Activated effector memory CD4-positive, alpha-beta T cell treated with anti-CD3 and anti-CD28 coated beads, Interleukin-2, amount 50 U/mL, for 16 hours (primary cell): ENCODE data around the gene KLK5.
"Not testable (repeated sequence)": the region's sequence is repeated elsewhere in the genome, so short reads cannot be mapped to it uniquely, and the experiment has no call there.

ENCODE experiments used
- DNase-seq: peaks from one replicate; pipeline ENCODE4 v3.0.0-alpha.2; 2020

KLK5 gene

DNA sequence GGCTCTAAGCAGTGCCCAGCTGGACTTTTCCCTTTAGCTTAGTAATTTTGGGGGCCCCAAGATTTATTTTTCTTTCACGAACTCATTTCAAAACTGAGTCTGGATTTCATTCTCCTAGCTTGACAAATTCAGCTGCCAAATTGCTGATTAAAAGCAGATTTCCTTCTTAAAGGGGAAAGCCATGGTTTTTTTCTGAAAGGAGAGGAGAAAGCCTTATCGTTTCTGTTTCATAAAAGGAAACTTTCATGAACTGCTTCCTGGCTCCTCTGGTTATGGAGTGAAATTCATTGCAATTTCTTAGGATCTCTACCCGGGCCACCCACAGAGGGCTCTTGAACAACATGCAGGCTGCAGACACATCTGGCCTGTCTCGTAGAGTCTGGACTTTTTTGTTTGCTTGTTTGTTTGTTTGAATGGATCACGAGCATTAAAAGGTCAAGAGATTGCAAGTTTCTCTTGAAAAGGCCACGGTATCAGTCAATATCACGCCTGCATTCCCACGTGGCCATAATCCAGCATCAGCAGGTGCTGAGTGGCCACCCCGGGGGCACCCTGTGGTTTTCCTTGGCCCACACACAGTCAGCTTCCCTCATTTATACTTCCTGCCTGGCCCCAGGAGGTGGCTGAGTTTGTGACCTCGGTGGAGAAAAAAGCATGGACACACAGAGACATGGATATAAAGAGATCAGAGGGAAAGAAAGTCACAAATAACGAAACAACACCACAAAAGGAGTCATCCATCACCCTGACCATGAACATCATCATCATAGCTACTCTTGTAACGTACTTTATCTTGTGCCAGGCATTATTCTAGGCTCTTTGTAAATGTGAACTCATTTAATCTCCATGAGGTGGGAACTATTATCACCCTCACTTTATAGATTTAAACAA, 31.2 kb downstream of the KLK5 start:
- no peak for DNase-seq

DNA sequence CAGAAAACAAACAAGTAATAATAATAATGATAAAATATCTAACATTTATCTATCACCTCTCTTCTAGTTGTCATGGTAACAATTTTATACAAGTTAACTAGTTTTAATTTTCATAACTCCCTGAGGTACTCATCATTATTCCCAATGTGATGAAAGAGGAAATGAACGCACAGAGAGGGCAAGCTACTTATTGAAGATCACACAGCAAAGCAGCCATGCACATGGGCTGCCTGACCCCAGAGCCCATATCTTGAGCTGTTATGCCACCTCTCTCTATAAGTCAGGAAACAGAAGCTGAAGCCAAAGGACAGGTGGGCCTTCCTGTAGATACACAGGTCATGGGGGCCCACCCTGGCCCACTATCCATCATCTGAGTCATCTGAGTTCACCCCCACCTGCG, 36.8 kb downstream of the KLK5 start:
- DNase-seq = no peak

DNA sequence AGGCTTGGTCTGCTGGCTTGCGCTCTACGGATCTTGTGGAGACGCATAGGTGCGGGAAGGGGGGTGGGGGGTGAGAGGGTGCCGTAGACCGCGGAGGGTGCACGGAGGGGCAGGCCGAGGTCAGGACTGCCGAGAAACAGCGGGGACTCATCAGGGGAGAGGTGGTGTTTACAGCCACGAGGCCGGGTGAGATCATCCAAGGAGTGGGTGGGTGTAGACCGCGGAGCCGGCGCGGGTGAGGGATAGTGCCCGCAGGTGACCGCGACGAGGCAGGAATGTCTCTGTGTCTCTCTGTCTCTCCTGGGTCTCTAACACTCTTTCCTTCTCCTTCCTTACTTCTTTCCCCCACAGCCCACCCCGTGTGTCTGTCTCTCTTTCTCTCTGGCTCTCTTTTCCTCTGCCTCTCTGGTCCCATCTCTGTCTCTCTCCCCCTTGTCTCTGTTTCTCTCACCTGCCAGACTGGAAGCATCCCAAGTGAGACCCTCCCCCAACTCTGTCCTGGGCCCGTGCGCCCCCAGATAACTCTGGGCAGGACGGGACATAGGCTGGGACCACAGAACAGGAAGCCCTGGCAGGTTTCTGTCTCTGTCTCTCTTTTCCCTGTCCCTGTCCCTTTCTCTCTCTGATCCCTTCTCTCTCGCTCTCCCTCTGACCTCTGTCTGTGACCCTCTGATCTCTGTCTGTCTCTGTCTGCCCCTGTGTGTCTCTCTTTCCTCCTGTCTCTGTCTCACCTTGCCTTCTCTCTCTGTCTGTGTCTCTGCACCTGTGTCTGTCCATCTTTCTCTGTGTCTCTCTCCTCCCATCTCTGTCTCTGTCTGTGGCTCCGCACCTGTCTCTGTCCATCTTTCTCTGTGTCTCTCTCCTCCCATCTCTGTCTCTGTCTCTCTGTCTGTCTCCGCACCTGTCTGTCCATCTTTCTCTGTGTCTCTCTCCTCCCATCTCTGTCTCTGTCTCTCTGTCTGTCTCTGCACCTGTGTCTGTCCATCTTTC, 39.8 kb downstream of the KLK5 start:
- DNase-seq = no peak

DNA sequence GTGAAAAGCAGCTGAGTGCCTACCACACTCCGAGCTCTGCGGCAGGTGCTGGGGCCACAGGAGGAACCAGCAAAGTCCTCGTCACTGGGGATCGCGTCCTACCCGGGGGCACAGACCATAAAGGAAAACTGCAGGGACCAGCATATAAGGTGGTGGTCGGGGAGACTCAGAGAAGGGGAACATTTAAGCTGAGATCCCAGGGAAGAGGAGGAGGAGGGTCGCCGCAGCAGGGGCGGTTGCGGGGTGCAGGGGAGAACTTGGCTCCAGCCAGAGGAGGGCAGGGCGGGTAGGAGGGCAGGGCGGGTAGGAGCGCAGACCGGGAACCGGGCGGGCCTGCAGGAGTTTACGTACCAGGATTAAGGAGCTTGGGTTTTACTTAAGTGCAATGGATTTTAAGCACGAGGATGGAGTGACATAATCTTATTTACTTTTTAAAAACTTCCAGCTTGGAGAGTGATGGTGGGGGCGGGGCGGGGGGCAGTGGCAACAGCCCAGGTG, 40.7 kb downstream of the KLK5 start:
- no peak for DNase-seq

DNA sequence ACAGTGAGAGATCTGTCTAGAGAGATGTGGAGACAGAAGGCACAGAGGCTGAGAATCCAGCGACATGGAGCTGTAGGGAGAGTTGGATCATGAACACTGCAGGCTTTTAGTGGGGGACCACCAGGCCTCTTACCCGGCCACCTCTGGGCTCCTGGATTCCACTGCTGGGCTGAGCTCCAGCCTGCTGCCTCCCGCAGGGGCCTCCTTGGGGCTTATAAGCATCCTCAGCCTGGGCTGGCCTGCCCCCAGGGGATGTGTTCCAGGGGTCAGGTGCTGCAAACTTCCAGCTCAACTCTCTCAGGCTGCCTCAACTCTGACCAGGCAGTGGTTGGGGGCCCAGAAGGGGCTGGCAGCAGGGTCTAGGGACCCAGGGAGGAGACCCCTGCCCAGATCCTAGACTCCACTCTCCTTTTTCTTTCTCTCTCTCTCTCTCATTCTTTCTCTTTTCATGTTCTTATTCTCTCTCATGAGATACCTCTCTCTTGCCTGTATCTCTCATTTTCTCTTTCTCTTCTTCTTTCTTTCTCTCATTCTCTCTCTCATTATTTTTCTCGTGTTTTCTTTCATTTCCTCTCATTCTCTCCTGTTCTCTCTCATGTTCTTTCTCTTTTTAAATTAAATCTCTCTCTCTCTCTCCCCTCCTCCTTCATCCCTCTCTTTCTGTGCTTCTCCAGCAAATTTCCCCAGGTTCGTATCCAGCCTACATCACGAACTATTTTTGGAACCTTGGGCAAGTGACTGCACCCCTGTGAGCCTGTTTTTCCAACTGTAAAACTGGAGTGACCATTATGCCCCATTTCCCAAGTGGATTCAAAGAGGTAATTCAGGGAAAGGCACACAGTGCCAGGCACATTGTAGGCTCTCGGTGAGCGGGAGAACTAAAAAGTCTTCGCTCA, 41.4 kb downstream of the KLK5 start, which contains the start of gene KLK4:
KLK4 (minus strand) TSS at position 190 of the 896 bp plus-strand sequence. CDS start 657 bp downstream, outside the sequence.
- no peak for DNase-seq

DNA sequence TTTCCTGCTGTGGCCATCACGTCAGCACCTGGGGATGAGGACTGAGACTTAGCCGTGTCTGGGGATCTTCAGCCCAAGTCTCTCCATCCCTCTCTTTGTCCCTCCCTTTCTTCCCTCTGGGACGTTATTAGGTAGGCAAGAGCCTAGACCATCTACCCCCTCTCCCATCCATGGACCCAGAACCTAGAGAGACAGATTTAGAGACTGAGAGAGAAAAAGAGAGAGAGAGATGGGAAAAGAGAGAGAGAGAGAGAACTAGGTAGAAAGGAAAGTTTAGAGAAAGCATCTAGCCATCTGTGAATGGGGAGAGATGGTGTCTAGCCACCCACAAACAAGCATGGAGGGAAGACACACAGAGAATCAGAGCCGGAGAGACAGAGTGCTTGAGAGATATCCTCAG, 42.1 kb downstream of the KLK5 start:
- no peak for DNase-seq

DNA sequence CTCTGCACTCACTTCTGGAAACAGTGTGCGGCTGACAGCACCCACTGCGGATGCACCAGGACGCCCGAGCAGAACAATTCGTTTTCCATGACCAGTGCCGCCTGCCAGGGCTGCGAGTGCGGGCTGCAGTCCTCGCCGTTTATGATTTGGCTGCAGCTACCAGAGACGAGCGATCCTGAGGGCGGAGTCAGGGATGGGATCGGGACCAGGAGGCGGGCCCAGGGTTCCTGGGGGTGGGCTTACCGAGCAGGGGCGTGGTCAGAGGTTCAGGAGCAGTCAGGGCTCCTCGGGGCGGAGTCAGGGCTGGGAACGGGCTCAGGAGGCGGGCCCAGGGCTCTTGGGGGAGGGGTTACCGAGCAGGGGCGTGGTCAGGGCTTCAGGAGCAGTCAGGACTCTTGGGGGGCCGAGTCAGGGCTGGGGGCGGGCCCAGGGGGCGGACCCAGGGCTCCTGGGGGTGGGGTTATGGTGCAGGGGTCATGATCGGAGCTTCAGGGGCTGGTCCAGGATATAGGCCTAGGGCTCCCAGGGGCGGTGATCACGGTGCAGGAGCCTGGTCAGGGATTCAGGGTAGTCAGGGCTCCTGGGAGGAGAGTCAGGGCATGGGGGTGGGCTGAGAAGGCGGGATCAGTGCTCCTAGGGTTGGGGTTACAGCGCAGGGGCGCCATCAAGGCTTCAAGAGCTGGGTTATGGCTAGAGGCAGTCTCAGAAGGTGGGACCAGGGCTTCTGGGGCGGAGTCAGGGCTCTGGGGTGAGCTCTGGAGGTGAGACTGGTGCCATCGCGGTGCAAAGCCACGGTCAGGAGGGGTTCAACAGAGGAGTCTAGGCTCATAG, 43.4 kb downstream of the KLK5 start:
- DNase-seq = peak; percentile 64

DNA sequence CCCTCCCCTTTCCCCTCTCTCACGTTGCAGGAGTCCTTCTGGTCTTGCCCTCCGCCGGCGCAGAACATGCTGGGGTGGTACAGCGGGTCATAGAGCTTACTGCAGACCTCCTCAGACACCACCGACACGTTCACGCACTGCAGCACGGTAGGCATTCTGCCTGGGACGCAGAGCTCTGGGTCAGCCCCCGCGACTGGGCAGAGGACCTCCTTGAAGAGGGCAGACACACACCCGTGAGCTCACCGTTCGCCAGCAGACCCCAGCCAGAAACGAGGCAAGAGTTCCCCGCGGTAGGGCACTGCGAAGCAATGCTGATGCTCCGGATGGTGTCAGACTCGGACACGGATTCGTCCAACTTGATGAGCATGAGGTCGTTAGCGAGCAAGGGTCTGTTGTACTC, 44.5 kb downstream of the KLK5 start:
- no peak for DNase-seq

DNA sequence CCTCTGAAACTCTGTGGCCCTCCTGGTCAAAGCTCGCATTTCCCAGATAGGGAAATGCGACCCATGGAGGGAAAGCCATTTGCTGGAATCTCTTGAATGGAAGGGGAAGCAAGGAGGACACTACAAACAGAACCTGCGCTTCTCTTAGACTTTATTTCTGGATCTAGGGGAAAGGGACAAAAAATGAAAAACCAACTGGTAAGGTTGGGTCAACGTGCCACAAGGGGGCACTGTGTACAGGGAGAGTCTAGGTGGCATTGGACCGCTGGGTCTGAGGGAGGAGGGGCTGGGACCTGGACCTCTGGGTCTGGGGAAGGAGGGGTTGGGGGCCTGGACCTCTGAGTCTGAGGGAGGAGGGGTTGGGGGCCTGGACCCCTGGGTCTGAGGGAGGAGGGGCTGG, 46.6 kb downstream of the KLK5 start:
- DNase-seq = peak; percentile 71

DNA sequence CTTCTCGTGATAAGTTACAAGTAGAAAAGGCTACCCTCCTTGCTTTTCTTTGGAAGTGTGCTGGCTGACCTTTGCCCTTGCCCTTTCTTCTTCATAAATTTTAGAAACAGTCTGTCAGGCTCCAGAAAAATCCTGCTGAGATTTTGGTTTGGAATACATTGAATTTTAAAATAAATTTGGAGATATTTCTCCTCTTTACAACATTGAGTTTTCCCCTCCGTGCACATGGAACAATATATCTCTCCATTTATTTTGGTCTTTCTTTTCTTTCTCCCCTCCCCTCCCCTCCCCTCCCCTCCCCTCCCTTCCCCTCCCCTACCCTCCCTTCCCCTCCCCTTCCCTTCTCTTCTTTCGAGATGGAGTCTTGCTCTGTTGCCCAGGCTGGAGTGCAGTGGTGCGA, 50.2 kb downstream of the KLK5 start:
- DNase-seq = no peak

DNA sequence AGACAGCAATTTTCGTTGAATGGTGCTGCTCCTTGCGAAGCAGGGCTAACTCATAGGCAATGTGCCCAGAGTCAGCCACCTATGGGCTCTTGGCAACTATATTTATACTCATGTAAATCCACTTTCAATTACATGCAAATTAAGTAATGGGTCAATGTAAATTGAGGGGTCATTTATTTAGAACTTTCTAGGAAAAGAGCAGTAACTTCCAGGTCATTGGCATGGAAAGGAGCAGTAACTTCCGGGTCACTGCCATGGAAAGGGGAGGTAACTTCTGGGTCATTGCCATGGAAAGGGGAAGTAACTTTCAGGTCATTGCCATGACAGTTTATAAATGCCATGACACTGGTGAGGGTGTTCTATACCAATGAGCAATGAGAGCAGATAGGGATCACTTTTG, 53.3 kb downstream of the KLK5 start:
- no peak for DNase-seq

DNA sequence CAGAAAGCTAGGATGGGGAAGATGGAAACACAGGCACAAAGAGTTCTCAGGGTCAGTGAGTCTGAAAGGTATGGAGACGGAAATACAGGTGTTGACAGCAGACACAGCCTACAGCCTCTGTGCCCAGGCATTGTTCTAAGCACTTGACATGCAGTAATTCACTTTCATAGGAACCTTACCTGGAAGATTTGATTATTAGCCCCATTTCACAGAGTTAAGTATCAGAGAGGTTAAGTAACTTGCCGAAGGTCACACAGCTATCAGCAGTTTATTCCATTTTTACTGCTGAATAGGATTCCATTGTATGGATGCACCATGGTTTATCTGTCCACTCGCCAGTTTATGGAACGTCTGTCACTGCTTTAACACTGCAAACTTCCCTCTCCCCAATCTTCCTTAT, 54.8 kb downstream of the KLK5 start:
- DNase-seq = no peak

DNA sequence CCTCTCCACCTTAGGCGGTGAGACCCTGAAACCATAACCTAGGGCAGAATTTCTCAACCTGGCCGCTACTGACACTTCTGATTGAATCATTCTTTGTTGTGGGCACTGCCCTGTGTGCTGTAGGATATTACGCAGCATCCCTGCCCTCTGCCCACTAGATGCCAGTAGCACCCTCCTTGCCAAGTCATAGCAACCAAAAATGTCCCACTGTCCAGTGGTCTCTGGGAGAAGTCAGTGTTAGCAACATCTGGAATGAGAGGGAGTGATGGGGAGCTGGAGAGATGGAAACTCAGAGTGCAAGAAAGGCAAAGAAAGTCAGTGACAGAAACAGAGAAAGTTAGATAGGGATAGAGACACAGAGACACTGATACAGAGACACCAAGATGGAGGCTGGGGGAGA, 55.2 kb downstream of the KLK5 start:
- DNase-seq = no peak

DNA sequence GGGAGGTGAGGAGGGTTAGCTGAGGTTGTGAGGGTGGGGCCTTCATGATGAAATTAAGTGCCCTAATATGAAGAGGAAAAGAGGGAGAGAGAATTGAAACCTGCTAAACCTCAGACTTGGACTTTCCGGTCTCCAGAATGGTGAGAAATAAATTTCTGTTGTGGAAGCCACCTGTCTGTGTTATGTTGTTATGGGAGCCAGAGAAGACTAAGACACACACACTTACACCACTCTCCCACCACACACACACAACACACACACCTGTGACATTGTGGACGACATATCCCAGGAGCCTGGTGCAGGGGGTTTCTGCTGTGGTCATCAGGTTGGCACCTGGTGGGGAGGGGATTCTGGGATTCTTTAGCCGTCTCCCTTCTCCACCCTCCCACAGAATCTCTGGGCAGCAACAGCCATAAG, 55.6 kb downstream of the KLK5 start:
- DNase-seq = no peak

DNA sequence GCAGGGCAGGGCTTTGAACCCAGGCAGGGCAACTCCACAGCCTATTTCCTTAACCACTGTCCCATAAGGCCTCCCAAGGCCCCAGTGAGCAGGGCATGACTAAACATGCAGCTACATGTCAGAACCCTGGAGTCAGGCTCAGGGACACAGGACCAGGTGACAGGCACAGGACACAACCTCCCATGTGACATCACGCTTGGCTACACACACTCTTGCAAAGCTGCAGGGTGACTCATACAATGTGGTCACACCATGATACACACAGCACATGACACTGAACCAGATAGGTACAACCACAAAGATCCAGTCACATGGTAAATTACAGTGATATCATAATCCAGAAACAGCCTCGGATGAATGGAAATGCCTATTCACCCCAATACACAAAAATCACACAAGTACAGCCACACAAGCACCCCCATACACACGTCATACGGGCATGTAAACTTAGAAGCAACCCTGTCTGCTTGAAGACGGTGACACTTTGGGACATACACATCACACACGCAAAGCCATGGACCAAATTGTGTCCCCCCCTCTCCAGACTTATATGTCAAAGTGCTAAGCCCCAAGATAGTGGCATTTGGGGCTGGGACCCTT, 56.1 kb downstream of the KLK5 start:
- DNase-seq = no peak

DNA sequence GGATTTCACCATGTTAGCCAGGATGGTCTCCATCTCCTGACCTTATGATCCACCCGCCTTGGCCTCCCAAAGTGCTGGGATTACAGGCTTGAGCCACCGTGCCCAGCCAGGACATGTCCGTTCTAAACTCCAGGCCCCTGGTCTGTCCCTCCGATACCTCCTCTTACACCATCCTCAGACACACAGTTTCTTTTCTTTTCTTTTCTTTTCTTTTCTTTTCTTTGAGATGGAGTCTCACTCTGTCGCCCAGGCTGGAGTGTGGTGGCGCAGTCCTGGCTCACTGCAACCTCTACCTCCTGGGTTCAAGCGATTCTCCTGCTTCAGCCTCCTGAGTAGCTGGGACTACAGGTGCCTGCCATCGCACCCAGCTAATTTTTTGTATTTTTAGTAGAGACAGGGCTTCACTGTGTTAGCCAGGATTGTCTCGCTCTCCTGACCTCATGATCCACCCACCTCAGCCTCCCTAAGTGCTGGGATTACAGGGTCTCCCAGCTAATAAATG, 56.7 kb downstream of the KLK5 start:
- DNase-seq = not testable (repeated sequence)

DNA sequence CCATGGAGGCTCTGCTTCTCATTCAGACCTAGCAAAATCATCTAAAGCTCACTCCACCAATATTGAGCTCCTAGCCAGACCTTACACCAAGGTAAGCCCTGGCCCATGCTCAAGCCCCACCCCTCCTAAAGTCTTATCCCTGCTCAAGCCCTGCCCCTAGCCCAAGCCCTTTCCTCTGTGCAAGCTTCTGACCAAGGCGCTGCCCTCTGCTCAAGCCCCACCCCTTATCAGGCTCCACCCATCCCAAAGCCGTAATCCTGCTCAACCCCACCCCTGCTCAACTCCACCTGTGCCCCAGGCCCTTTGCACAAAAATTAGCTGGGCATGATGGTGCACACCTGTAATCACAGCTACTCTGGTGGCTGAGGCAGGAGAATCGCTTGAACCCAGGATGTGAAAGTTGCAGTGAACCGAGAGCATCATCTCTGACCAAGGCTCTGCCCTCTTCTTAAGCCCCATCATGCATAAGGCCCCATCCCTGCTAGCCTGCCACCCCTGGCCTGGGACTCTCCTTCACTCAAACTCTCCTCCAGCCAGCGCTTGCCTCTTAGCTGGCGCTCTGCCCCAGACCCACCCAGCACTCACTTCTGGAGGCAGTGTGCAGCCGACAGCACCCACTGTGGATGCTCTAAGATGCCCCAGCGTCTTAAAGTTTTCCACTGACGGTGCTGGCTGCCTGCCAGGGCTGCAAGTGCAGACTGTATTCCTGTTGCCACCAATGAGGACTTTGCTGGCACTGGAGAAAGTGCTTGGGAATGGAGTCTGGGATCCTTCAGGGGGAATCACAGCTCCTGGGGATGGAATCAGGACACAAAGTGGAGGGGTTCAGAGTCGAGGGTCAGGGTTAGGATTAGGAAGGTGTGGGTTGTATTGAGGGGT, 58.1 kb downstream of the KLK5 start:
- no peak for DNase-seq
